Effector memory CD8-positive, alpha-beta T cell (primary cell): ENCODE measurements around the gene GPC5.

Experiments used
- ATAC-seq: fragments of 150-1000 bp; cut with Tn5 transposase; replicated peaks from 2 replicates; pipeline ENCODE4 v1.10.0; 2021; ENCODE audit warnings: mild to moderate bottlenecking, moderate library complexity
- DNase-seq, 3 experiments: peaks; one replicate each; pipeline ENCODE4 v3.0.0; 2021
- H3K27ac Mint-ChIP-seq, 2 donors: one replicate each; pipeline ENCODE4 v1.8.0; 2022; ENCODE audit warnings: mild to moderate bottlenecking in 2 of 2, mixed read lengths in 2 of 2, moderate library complexity in 2 of 2
- H3K27me3 Mint-ChIP-seq, 2 donors: one replicate each; pipeline ENCODE4 v1.8.0; 2022; ENCODE audit warnings: mixed read lengths in 2 of 2
- H3K36me3 Mint-ChIP-seq: one replicate; pipeline ENCODE4 v1.8.0; 2022; ENCODE audit warnings: mild to moderate bottlenecking, moderate library complexity, mixed read lengths; ENCODE audit not compliant: insufficient read depth
- H3K4me1 Mint-ChIP-seq, 2 donors: one replicate each; pipeline ENCODE4 v1.8.0; 2022; ENCODE audit warnings: low read depth in 2 of 2, mixed read lengths in 2 of 2
- H3K4me3 Mint-ChIP-seq, 2 donors: one replicate each; pipeline ENCODE4 v1.8.0; 2022; ENCODE audit warnings: mild to moderate bottlenecking in 2 of 2, mixed read lengths in 2 of 2, moderate library complexity in 2 of 2
- H3K9me3 Mint-ChIP-seq, 2 donors: one replicate each; pipeline ENCODE4 v1.8.0; 2022; ENCODE audit warnings: mixed read lengths in 2 of 2

The GPC5 gene

DNA sequence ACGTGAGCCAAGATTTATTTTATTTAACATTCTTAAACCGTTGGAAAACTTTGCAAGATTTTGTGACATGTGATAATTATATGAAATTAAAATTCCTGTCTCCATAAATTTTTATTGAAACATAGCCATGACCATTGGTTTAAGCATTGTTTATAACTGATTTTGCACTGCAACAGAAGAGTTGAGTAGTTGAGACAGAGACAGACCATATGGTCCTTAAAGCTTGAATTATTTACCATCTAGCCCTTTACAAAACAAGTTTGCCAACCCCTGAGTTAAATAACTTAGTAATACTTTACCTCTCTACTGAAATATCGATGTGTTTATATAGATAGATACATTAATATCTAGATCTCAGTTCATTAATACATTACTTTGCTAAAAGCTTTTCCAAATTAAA, 1014.1 kb downstream of the GPC5 start:
- H3K4me3 Mint-ChIP-seq = no peak overlapping the region
- ATAC-seq (no peak), DNase-seq (no peak)
- H3K4me1 Mint-ChIP-seq = no peaks in the 10 kb centered on the region
- no peaks in the 10 kb centered on the region for H3K27me3 Mint-ChIP-seq
- peaks cover 2 to 20% of the 10 kb centered on the region in 2 donors for H3K9me3 Mint-ChIP-seq
- H3K36me3 Mint-ChIP-seq = no peaks in the 10 kb centered on the region
- H3K27ac Mint-ChIP-seq = no peak overlapping the region

DNA sequence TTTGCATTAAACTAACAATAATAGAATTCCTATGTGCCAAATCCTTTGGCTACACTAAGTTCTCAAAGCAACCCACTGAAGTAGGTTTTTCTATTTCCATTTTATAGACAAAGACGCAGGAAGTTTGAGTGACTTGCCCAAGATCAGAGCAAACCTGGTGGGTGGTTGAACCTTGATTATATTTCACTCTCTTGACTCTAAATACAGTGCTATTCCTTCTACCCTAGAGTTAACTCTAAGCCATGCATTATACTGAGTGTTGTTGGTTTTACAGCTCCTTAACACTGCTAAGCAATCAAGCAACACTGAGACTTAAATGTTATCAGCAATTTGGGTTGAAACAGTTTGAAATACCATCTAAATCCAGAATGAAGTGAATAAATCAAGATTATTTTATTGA, 1014.6 kb downstream of the GPC5 start:
- Mint-ChIP-seq H3K27ac (no peak overlapping the region), H3K4me1 (no peaks in the 10 kb centered on the region), H3K36me3 (no peaks in the 10 kb centered on the region), H3K9me3 (peaks cover 2 to 20% of the 10 kb centered on the region in 2 donors), H3K4me3 (no peak overlapping the region), H3K27me3 (no peaks in the 10 kb centered on the region)
- no peak for DNase-seq
- ATAC-seq = no peak

DNA sequence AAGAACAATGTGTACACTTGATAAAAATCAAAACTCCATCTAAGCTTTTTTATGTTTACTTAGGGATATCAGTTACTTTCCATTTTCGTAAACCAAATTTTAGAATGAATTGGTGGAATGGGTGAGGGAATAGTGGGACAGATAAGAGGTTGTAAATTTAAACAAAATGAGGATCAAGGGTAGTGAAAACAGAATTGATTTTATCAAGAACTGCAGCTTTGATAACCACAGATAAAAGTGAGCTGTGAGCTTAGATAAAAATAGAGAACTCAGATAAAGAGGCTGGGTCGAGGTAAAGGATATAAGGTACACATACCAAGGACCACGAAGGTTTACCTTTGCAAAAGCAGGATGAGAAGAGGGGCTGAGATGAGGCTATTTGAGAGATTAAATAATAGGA, 1015.0 kb downstream of the GPC5 start:
- no peaks in the 10 kb centered on the region for H3K4me1 Mint-ChIP-seq
- peaks cover 2 to 20% of the 10 kb centered on the region in 2 donors for H3K9me3 Mint-ChIP-seq
- H3K27me3 Mint-ChIP-seq = no peaks in the 10 kb centered on the region
- ATAC-seq = no peak
- no peak overlapping the region for H3K4me3 Mint-ChIP-seq
- H3K36me3 Mint-ChIP-seq = no peaks in the 10 kb centered on the region
- no peak overlapping the region for H3K27ac Mint-ChIP-seq
- DNase-seq = no peak

DNA sequence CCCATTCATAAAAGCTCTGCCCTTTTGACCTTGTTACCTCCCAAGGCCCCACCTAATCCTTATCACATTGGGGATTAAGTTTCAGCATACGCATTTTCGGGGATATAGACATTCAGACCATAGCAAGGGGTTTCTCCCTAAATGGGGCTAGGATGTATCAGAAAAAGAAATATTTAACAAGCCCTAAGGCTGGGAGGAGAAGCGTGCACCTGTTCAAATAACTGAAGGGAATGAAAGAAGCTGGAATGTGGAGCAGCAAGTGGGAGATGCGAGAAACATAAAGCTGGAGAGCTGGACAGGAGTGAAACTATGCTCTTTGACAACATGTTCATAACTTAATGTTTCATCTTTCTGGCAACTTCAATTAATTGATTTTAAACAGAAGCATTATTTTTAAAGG, 1016.4 kb downstream of the GPC5 start:
- DNase-seq (no peak), ATAC-seq (no peak)
- Mint-ChIP-seq H3K4me3 (no peak overlapping the region), H3K9me3 (peaks cover 4 to 20% of the 10 kb centered on the region in 2 donors), H3K27ac (no peak overlapping the region), H3K36me3 (no peaks in the 10 kb centered on the region), H3K27me3 (no peaks in the 10 kb centered on the region), H3K4me1 (no peaks in the 10 kb centered on the region)

DNA sequence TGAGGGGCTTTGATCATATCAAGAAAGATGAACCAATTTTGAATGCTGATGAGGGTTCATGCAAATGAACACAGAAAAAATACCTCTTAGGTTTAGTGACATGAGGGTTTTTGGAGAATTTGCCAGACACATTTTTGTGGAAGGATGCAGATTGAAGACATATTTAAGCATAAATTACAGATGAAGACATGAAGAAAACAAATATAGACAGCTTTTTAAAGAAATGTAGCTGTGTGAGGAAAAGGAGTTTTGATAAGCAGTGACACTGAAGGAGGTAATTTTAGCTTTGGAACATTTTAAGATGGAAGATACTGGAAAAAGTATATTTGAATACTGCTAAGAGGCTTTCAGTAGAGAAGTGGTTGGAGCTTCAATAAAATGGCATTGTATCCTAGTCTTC, 1017.4 kb downstream of the GPC5 start:
- H3K27me3 Mint-ChIP-seq = no peaks in the 10 kb centered on the region
- ATAC-seq = no peak
- H3K36me3 Mint-ChIP-seq = no peaks in the 10 kb centered on the region
- no peak overlapping the region for H3K4me3 Mint-ChIP-seq
- no peak overlapping the region for H3K27ac Mint-ChIP-seq
- DNase-seq = no peak
- no peaks in the 10 kb centered on the region for H3K4me1 Mint-ChIP-seq
- H3K9me3 Mint-ChIP-seq = peaks cover 4 to 20% of the 10 kb centered on the region in 2 donors

DNA sequence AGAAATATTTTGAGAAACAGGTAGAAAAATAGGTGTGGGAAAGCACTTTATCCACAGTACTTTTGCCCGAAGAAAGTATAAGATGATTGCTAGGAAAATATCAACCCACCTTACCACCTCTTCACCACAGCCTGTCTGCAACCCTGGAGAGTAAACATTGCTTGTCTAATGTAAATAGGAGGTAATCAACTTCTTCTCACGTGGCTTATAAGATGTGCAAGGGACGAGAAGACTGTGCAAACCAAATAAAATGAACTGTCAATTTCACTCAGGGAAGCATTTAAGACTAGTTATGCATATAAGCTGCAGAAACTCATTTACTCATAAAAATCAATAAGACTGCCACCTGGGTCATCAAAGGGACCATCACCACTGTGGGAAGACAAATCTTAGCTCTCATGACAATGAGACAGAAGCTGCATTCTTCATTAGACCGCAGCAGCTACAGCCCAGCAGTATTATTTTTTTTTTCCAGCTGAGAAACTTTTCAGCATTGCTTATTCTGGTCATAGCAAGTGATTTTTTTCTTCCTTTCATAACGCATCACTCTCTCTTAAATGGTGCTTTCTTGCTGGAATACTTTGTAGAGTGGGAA, 1020.5 kb downstream of the GPC5 start:
- Mint-ChIP-seq H3K27ac (no peak overlapping the region), H3K36me3 (no peaks in the 10 kb centered on the region), H3K9me3 (peaks cover 5 to 20% of the 10 kb centered on the region in 2 donors)

DNA sequence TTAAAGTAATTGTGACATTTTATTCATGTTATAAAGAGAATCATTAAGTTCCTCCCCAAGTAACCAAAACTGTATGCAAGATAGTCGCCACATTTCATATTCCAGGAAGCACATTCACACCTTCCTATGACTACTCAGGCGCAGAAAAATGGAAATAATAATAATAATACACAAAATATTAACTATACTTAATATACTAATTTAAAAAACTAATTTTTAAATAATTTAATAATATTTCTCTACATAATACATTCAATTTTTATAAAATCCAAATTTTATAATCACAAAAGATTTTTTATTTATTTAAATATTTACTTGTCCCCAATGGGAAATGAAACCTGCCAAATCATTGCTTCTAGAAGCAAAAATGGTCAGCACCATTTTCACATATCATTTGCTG, 1030.8 kb downstream of the GPC5 start:
- H3K9me3 Mint-ChIP-seq = peaks cover 8 to 18% of the 10 kb centered on the region in 2 donors
- H3K4me3 Mint-ChIP-seq = no peak overlapping the region
- DNase-seq (no peak), ATAC-seq (no peak)
- H3K4me1 Mint-ChIP-seq = no peaks in the 10 kb centered on the region
- H3K27me3 Mint-ChIP-seq = no peaks in the 10 kb centered on the region
- no peaks in the 10 kb centered on the region for H3K36me3 Mint-ChIP-seq
- no peak overlapping the region for H3K27ac Mint-ChIP-seq

More for the DNA sequence above, 1020.5 kb downstream of the GPC5 start:
- H3K4me3 Mint-ChIP-seq = no peak overlapping the region
- H3K27me3 Mint-ChIP-seq = no peaks in the 10 kb centered on the region
- ATAC-seq (no peak), DNase-seq (no peak)
- H3K4me1 Mint-ChIP-seq = no peaks in the 10 kb centered on the region

DNA sequence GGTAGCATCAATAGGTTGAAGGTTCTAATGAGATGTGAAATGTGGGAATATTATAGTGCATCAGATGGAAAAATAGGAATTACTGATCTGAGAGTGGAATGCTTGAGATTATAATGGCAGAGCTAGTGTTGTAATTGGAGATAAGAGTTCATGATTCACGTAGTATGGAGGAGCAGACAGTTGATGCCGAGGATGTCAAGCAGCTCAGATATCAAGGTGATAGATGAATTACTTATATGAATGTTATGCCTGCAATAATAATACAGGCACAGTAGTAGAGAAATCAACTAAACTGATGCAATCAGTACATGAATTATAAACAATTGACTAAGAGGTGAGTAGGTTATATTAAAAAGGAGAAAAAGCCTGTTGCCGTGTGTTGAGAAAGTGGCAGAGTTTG, 1035.0 kb downstream of the GPC5 start:
- peaks cover 8 to 18% of the 10 kb centered on the region in 2 donors for H3K9me3 Mint-ChIP-seq
- H3K27me3 Mint-ChIP-seq = no peaks in the 10 kb centered on the region
- H3K4me1 Mint-ChIP-seq = no peaks in the 10 kb centered on the region
- H3K36me3 Mint-ChIP-seq = no peaks in the 10 kb centered on the region
- ATAC-seq = no peak
- H3K27ac Mint-ChIP-seq = no peak overlapping the region
- H3K4me3 Mint-ChIP-seq = no peak overlapping the region
- DNase-seq = no peak

DNA sequence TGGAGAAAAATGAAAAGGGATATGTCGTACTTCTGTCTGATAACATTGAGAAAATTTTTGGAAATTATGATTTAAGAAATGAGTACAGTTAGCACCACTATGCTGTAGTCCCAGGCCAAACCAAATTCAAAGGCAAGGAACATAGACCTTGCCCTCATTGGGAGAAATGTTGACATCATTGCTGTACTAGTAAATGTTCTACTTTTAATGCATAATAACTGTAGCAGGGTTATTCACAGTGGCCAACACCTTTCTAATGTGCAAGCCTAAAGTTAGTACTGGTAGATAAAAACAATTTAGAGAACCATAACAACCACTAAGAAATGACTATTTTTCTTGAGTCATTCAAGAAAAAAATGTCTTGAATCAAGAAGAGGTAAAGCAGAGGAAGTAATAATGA, 1035.5 kb downstream of the GPC5 start:
- ATAC-seq = no peak
- H3K4me3 Mint-ChIP-seq = no peak overlapping the region
- H3K27me3 Mint-ChIP-seq = no peaks in the 10 kb centered on the region
- H3K4me1 Mint-ChIP-seq = no peaks in the 10 kb centered on the region
- peaks cover 10 to 18% of the 10 kb centered on the region in 2 donors for H3K9me3 Mint-ChIP-seq
- H3K27ac Mint-ChIP-seq = no peak overlapping the region
- H3K36me3 Mint-ChIP-seq = no peaks in the 10 kb centered on the region
- DNase-seq = no peak

DNA sequence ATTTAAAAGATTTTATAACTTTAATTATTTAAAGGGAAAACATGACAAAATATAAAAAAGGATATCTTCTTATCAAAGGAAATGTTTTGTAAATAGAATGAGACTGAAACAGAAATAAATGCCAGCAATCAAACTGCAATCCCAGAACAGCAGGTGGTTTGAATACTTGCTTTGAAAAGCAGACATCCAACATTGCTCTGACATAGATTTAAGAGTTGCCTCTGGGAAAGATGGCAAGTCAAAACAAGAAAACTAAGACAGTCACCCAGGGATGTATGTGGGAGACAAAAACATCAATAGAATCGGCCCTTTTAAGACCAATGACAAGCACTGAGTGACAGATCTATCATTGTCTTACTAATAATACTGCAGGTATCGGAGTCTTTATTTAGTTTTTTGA, 1038.5 kb downstream of the GPC5 start:
- H3K27ac Mint-ChIP-seq = no peak overlapping the region
- H3K27me3 Mint-ChIP-seq = no peaks in the 10 kb centered on the region
- no peaks in the 10 kb centered on the region for H3K36me3 Mint-ChIP-seq
- no peak for DNase-seq
- no peaks in the 10 kb centered on the region for H3K4me1 Mint-ChIP-seq
- H3K4me3 Mint-ChIP-seq = no peak overlapping the region
- peaks cover 11 to 12% of the 10 kb centered on the region in 2 donors for H3K9me3 Mint-ChIP-seq
- ATAC-seq = no peak

DNA sequence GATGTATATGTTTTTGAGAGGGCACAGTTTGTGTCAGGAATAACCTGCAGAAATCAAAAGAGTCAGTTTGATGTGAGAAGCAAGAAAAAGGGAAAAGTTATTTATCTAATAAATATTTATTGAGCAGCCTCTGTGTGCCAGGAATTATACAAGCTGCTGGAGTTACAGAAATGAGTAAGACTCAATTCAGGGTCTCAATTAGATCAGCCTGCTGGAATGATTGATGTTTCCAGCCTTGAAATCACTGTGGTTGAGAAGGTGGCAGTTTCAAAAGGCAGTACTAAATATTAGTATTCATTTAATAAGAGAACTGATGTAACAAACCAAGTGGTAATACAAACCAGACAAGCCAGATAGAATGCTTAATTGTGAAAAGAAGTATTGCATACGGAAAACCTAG, 1045.8 kb downstream of the GPC5 start:
- Mint-ChIP-seq H3K36me3 (no peaks in the 10 kb centered on the region), H3K4me1 (no peaks in the 10 kb centered on the region), H3K9me3 (peaks cover 8 to 10% of the 10 kb centered on the region in 2 donors), H3K27me3 (no peaks in the 10 kb centered on the region), H3K4me3 (no peak overlapping the region), H3K27ac (no peak overlapping the region)
- no peak for ATAC-seq
- no peak for DNase-seq

DNA sequence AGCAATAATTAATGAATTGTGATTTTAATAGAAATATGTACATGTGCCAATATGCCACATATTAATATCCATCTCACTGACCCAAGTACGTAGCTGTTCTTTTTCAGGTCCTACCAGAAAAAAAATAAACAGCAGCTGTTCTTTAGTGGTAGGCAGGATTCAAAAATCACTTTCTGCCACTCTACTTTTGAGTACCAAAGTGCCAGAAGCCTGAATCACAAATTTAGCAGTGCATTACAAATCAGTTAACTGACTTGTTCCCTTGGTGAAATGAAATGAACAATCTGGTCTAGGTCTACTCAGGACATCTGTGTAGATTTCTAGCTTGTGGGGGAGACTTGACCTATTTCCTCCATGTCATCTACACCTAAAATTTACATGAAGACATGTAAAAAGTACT, 1052.6 kb downstream of the GPC5 start:
- no peak for ATAC-seq
- H3K27me3 Mint-ChIP-seq = no peaks in the 10 kb centered on the region
- H3K4me1 Mint-ChIP-seq = no peaks in the 10 kb centered on the region
- H3K4me3 Mint-ChIP-seq = no peak overlapping the region
- peaks cover 5 to 9% of the 10 kb centered on the region in 2 donors for H3K9me3 Mint-ChIP-seq
- H3K27ac Mint-ChIP-seq = no peak overlapping the region
- H3K36me3 Mint-ChIP-seq = no peaks in the 10 kb centered on the region
- DNase-seq = no peak

DNA sequence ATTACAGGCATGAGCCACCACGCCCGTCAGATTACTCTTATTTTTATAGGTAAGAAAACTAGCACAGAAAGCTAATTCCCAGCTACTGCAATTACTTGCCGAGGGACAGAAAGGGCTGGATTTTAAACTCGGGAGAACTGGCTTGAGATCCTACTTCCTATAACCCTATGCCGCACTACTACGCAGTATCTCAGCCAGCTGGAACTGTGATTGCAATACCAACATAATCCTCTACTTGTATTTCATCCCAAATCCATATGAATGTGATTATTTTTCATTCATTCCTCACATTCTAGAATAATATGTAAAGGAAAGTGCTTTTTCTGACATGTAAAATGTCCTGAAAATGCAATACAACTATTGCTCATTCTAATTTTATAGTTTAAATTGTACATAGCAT, 1054.4 kb downstream of the GPC5 start:
- Mint-ChIP-seq H3K9me3 (peaks cover 10 to 11% of the 10 kb centered on the region in 2 donors), H3K4me3 (no peak overlapping the region), H3K4me1 (no peaks in the 10 kb centered on the region), H3K27ac (no peak overlapping the region), H3K36me3 (no peaks in the 10 kb centered on the region), H3K27me3 (no peaks in the 10 kb centered on the region)
- DNase-seq = no peak
- no peak for ATAC-seq

DNA sequence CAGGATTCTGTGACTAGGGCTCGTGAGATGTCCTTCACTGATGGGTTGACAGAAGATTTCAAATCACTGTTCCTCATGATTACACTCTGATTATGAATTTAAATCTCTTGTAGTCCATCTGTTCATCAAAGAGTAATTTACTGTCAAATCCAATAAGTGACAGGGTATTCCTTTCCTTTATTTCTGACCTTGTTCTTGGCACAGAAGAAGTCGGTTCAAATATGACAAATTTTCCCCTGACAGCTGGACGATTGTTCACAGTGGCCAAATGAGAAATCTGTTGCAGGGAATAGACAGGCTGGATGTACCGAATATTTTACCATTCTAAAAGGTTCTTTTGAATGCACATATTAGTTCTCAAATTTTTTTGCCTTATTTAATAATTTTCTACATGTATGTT, 1060.9 kb downstream of the GPC5 start:
- ATAC-seq (no peak), DNase-seq (no peak)
- no peaks in the 10 kb centered on the region for H3K36me3 Mint-ChIP-seq
- H3K4me3 Mint-ChIP-seq = no peak overlapping the region
- peaks cover 16 to 18% of the 10 kb centered on the region in 2 donors for H3K9me3 Mint-ChIP-seq
- H3K27me3 Mint-ChIP-seq = no peaks in the 10 kb centered on the region
- no peaks in the 10 kb centered on the region for H3K4me1 Mint-ChIP-seq
- H3K27ac Mint-ChIP-seq = no peak overlapping the region

DNA sequence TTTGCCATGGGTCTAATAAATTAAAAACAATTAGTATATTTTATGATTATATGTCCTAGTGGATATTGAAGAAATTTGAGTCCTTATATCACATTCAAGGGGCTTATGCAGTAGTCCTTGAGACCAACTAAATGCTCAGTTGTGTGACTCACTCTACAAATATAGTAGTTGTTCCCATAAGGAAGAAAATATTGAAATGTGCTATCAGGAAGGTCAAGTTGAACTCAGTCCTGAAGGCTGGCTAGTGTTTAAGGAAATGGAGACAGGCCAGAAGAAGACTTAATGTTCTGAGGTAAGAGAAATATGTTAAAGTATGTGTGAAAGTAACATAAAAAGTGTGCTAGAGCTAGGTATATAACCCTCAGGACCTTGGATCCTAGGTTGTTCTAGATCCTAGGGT, 1062.1 kb downstream of the GPC5 start:
- no peak overlapping the region for H3K27ac Mint-ChIP-seq
- H3K36me3 Mint-ChIP-seq = no peaks in the 10 kb centered on the region
- DNase-seq = no peak
- H3K4me1 Mint-ChIP-seq = no peaks in the 10 kb centered on the region
- no peaks in the 10 kb centered on the region for H3K27me3 Mint-ChIP-seq
- peaks cover 16 to 18% of the 10 kb centered on the region in 2 donors for H3K9me3 Mint-ChIP-seq
- no peak for ATAC-seq
- H3K4me3 Mint-ChIP-seq = no peak overlapping the region
